ENCODE results near the gene ZNF407.

DNA sequence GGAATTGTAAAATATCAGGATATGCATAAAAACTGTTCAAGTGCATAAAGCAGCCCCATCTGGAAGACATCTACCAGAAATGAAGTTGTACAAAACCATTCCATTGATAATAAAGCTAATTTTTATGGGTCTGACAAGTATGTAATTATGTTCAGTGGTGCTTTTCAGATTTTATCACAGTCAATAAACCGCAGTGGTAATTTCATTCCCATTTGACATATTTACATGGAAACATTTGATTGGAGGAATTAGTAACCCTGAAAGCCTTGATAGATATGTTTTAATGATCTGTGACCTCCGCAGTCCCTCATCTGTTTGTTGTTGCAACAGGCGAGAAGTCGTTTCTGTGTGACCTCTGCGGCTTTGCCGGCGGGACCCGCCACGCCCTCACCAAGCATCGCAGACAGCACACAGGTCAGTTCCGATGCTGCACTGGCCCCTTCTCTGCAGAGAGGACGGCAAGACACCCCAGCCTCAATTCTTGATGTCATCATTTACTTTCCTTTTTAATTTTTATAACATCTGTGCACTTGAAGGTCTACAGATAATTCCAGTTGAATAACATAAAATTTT lies 283.1 kb downstream of the ZNF407 start:
- TF ChIP-seq, protein P1, sequence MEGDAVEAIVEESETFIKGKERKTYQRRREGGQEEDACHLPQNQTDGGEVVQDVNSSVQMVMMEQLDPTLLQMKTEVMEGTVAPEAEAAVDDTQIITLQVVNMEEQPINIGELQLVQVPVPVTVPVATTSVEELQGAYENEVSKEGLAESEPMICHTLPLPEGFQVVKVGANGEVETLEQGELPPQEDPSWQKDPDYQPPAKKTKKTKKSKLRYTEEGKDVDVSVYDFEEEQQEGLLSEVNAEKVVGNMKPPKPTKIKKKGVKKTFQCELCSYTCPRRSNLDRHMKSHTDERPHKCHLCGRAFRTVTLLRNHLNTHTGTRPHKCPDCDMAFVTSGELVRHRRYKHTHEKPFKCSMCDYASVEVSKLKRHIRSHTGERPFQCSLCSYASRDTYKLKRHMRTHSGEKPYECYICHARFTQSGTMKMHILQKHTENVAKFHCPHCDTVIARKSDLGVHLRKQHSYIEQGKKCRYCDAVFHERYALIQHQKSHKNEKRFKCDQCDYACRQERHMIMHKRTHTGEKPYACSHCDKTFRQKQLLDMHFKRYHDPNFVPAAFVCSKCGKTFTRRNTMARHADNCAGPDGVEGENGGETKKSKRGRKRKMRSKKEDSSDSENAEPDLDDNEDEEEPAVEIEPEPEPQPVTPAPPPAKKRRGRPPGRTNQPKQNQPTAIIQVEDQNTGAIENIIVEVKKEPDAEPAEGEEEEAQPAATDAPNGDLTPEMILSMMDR (IDR thresholded peaks at IDR 0.05) = no peak
- TF ChIP-seq EZH2phosphoT487 (IDR thresholded peaks at IDR 0.05) = no peak

All from neural progenitor cell (in vitro differentiated cells).